ENCODE measurements around the gene RUNX2. TPM values are rescaled to one million over a fixed set of nuclear protein-coding genes. Genes with fewer than 3 reads are reported as not detected.

The RUNX2 gene
- total RNA-seq, 1 experiment from 2014 or later = 3.8 TPM

DNA sequence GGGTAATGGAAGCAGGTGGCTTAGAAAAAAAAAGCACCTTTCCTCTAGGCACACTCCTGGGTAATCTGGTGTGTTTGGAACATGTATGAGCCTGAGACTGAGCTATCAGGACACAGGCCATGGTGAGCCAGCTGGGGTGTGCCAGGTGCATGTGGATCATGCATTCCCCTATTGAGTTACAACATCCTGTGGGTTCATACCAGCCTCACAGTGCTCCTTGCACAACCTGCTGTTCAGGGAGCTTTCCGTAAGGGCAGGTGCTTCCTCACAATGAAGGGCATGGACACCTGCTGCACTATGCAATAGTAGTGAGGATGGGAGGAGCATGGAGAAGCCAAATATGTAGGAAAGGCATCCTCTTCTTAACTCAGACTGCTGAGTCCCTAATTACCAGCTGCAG, 246.8 kb downstream of the RUNX2 start:
- no peaks in the 10 kb centered on the region for H3K4me1 ChIP-seq (ENCODE audit: insufficient read depth, low read length)
- ChIA-PET CTCF (interaction anchor here (1.0 kb wide), 1 partner anchor 140 kb away, joined by 3 read pairs; no protein-coding TSS in a partner anchor), POLR2A (ENCODE audit: unreplicated experiment) (interaction anchor here (0.6 kb wide), 1 partner anchor 1085 kb away, joined by 3 read pairs; no protein-coding TSS in a partner anchor)
- H2AFZ ChIP-seq (ENCODE audit: low read length) = no peak overlapping the region
- H3F3A ChIP-seq (ENCODE audit: low read length, unreplicated experiment) = no peaks in the 10 kb centered on the region
- intact Hi-C loops (cut with micrococcal nuclease) = no loop called here
- H4K20me1 ChIP-seq (ENCODE audit: low read length) = no peaks in the 10 kb centered on the region
- TF ChIP-seq, protein P1, sequence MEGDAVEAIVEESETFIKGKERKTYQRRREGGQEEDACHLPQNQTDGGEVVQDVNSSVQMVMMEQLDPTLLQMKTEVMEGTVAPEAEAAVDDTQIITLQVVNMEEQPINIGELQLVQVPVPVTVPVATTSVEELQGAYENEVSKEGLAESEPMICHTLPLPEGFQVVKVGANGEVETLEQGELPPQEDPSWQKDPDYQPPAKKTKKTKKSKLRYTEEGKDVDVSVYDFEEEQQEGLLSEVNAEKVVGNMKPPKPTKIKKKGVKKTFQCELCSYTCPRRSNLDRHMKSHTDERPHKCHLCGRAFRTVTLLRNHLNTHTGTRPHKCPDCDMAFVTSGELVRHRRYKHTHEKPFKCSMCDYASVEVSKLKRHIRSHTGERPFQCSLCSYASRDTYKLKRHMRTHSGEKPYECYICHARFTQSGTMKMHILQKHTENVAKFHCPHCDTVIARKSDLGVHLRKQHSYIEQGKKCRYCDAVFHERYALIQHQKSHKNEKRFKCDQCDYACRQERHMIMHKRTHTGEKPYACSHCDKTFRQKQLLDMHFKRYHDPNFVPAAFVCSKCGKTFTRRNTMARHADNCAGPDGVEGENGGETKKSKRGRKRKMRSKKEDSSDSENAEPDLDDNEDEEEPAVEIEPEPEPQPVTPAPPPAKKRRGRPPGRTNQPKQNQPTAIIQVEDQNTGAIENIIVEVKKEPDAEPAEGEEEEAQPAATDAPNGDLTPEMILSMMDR (conservative IDR thresholded peaks at IDR 0.05; ENCODE audit: low read depth, low read length) = no peak
- no peak for TF ChIP-seq EZH2phosphoT487 (IDR thresholded peaks at IDR 0.05; ENCODE audit: borderline replicate concordance, low read length)
- no peak for TF ChIP-seq EZH2 (IDR thresholded peaks at IDR 0.05; ENCODE audit: low read length, unreplicated experiment)
- H3K36me3 ChIP-seq (ENCODE audit: low read depth, low read length) = no peaks in the 10 kb centered on the region
- no peaks in the 10 kb centered on the region for H3K79me2 ChIP-seq (ENCODE audit: low read length)
- no peak overlapping the region for H3K4me3 ChIP-seq (ENCODE audit: low read length)
- H3K9me3 ChIP-seq (ENCODE audit: low read length) = no peaks in the 10 kb centered on the region
- no peak overlapping the region for H3K4me2 ChIP-seq (ENCODE audit: low read length)
- no peaks in the 10 kb centered on the region for H3K27me3 ChIP-seq (ENCODE audit: low read length)
- H3K27ac ChIP-seq (ENCODE audit: low read length) = no peak overlapping the region
- no peaks in the 10 kb centered on the region for H3K9me2 ChIP-seq (replicated peaks; ENCODE audit: low read length)
- no TSS peak for BruUV-seq (replicated peaks)
- DNase-seq = no peak
- H3K9ac ChIP-seq (ENCODE audit: low read length) = no peak overlapping the region
- ATAC-seq = no peak

DNA sequence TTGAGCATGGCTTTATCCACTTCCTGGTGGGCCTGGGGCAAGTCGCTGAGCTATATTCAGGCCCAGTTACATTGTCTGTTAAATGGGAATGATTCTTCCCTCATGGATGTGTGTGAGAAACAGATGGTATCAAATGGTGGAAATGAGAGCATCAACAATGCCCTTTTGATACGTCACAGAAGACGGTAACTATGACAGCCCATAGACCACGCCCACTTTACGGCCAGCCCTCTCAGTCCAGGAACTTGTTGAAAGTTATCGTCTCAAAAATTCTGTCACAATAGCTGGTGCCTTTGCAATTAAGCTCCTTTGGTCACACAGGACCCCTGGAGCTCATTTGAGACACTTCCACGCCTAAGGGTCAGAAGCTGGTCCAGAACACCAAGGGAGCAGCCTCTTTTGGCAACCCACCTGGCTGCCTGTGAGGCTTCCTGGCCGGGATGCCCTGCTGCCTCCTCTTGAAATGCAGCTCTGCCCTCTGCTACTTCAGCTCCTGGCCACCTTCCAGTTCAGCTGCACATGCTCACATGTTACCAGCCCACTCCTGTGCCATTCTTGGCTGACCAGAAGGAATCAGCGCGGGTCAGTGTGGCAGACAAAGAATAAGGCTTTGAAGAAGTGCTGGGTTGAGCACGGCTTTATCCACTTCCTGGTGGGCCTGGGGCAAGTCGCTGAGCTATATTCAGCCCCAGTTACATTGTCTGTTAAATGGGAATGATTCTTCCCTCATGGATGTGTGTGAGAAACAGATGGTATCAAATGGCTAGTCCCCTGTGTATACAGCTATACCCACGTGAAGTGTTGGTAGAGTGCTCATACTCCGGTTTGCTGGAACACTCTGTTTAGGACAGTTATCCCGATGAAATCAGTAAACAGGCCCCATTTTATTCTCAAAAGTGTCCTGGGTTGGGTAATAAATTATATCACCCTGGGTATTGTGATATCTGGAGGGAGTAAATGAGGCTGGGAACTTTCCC, 248.8 kb downstream of the RUNX2 start:
- no peaks in the 10 kb centered on the region for H3K79me2 ChIP-seq (ENCODE audit: low read length)
- no peaks in the 10 kb centered on the region for H3K9me2 ChIP-seq (replicated peaks; ENCODE audit: low read length)
- no peak overlapping the region for H2AFZ ChIP-seq (ENCODE audit: low read length)
- no peaks in the 10 kb centered on the region for H3K27me3 ChIP-seq (ENCODE audit: low read length)
- DNase-seq = no peak
- no peaks in the 10 kb centered on the region for H3K36me3 ChIP-seq (ENCODE audit: low read depth, low read length)
- H3K4me2 ChIP-seq (ENCODE audit: low read length) = no peak overlapping the region
- no peaks in the 10 kb centered on the region for H3K9me3 ChIP-seq (ENCODE audit: low read length)
- H3K4me1 ChIP-seq (ENCODE audit: insufficient read depth, low read length) = no peaks in the 10 kb centered on the region
- BruUV-seq (replicated peaks) = no TSS peak
- intact Hi-C loops (cut with micrococcal nuclease) = no loop called here
- no peak overlapping the region for H3K9ac ChIP-seq (ENCODE audit: low read length)
- ChIA-PET POLR2A (ENCODE audit: unreplicated experiment) (no interaction called here), CTCF (no interaction called here)
- no peak overlapping the region for H3K27ac ChIP-seq (ENCODE audit: low read length)
- no peak overlapping the region for H3K4me3 ChIP-seq (ENCODE audit: low read length)
- TF ChIP-seq EZH2phosphoT487 (IDR thresholded peaks at IDR 0.05; ENCODE audit: borderline replicate concordance, low read length) (no peak), EZH2 (IDR thresholded peaks at IDR 0.05; ENCODE audit: low read length, unreplicated experiment) (no peak)
- TF ChIP-seq, protein P1 (conservative IDR thresholded peaks at IDR 0.05; ENCODE audit: low read depth, low read length) = no peak
- H4K20me1 ChIP-seq (ENCODE audit: low read length) = no peaks in the 10 kb centered on the region
- H3F3A ChIP-seq (ENCODE audit: low read length, unreplicated experiment) = no peaks in the 10 kb centered on the region
- ATAC-seq = no peak

Data from PC-3 (cell line).